GM06990 (cell line): ENCODE results near the gene SLC6A17.

Source experiments
- DNase-seq: peaks from one replicate; pipeline ENCODE4 v3.0.0-alpha.2; 2011; ENCODE audit not compliant: insufficient read length; ENCODE audit errors: extremely low read depth
- H3K27me3 ChIP-seq: replicated peaks from 2 replicates; pipeline ENCODE4 v1.6.0; 2011; ENCODE audit warnings: low read length; ENCODE audit not compliant: control insufficient read depth, insufficient read depth
- H3K36me3 ChIP-seq: 2 replicates; pipeline ENCODE4 v1.5.1; 2011; ENCODE audit warnings: low read length; ENCODE audit not compliant: control insufficient read depth, insufficient read depth
- H3K4me3 ChIP-seq: replicated peaks from 2 replicates; pipeline ENCODE4 v1.5.1; 2011; ENCODE audit warnings: low read depth, mild to moderate bottlenecking, control low read depth, low read length
- TF ChIP-seq, protein P1 (sequence below): IDR thresholded peaks from 2 replicates; pipeline ENCODE4 v1.5.1; 2011; ENCODE audit warnings: low read length, control low read depth, mild to moderate bottlenecking, inconsistent platforms; ENCODE audit not compliant: insufficient read depth, poor library complexity, severe bottlenecking

Gene SLC6A17

DNA sequence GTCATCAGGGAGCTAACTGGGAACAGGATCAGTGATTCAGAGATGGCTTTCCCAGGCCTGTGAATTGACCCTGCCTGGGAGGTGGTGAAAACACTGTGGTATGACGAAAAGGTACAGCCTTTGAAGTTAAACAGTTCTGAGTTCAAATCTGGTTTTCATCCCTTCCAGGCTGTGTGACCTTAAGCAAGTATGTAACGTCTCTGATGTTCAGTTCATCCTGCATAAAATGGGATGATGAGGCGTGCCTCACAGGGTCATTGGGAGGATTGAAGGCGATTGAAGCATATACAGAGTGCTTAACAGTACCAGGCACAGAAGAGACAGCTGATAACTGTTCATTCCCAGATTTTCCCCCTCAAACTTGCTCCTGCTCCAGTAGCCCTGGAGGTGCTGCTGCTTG lies 70.8 kb downstream of the SLC6A17 start:
- no peaks in the 10 kb centered on the region for H3K36me3 ChIP-seq
- H3K4me3 ChIP-seq: no peak overlapping the region
- DNase-seq: no peak
- H3K27me3 ChIP-seq: no peaks in the 10 kb centered on the region
- TF ChIP-seq, protein P1, sequence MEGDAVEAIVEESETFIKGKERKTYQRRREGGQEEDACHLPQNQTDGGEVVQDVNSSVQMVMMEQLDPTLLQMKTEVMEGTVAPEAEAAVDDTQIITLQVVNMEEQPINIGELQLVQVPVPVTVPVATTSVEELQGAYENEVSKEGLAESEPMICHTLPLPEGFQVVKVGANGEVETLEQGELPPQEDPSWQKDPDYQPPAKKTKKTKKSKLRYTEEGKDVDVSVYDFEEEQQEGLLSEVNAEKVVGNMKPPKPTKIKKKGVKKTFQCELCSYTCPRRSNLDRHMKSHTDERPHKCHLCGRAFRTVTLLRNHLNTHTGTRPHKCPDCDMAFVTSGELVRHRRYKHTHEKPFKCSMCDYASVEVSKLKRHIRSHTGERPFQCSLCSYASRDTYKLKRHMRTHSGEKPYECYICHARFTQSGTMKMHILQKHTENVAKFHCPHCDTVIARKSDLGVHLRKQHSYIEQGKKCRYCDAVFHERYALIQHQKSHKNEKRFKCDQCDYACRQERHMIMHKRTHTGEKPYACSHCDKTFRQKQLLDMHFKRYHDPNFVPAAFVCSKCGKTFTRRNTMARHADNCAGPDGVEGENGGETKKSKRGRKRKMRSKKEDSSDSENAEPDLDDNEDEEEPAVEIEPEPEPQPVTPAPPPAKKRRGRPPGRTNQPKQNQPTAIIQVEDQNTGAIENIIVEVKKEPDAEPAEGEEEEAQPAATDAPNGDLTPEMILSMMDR: no peak

DNA sequence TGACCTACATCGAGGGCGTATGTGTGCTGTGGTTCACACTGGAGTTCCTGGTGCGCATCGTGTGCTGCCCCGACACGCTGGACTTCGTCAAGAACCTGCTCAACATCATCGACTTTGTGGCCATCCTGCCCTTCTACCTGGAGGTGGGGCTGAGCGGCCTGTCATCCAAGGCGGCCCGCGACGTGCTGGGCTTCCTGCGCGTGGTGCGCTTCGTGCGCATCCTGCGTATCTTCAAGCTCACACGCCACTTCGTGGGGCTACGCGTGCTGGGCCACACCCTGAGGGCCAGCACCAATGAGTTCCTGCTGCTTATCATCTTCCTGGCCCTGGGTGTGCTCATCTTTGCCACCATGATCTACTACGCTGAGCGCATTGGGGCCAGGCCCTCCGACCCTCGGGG lies 72.8 kb downstream of the SLC6A17 start:
- Histone ChIP-seq H3K4me3 (no peak overlapping the region), H3K27me3 (no peaks in the 10 kb centered on the region), H3K36me3 (no peaks in the 10 kb centered on the region)
- DNase-seq: no peak
- TF ChIP-seq, protein P1: no peak

GRCh38 chr1:110223581-110223980 lies 73.3 kb downstream of the SLC6A17 start:
- DNase-seq: no peak
- H3K4me3 ChIP-seq: no peak overlapping the region
- H3K27me3 ChIP-seq: no peaks in the 10 kb centered on the region
- TF ChIP-seq, protein P1: no peak
- H3K36me3 ChIP-seq: no peaks in the 10 kb centered on the region

DNA sequence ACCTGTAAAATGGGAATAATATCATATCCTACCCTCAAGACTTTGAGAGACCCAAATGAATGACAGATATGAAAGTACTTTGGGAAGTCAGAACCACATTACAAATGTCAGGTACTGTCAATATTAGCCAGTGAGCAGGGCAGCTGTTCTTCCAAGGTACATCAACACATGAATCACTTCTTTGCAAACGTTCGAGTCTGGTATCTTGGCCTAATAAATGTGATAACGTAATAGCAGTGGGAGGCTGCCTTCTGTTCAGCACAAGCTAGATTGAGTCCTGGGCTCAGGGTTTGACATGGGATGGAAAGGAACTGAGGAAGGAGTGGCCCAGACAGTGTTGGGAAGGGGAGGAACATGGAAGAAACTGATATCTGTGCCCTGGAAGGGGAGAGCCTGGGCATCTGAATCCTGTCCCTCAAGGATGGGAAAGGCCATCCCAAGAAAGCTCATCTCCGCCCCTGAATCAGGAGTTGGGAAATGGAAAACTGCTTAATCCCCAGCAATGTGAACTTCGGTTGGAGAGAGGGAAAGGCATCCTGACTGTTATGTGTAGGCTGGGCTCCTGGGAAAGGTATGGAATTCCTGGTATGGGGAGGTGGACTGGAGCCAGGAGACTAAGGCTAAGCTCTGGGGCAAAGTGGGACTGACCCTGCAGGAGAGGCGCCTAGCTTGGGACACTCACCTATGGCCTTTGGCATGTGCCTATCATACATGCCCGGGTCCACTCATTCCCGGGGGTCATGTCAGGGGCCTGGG lies 74.1 kb downstream of the SLC6A17 start:
- no peak overlapping the region for H3K4me3 ChIP-seq
- DNase-seq: no peak
- H3K27me3 ChIP-seq: no peaks in the 10 kb centered on the region
- TF ChIP-seq, protein P1: no peak
- H3K36me3 ChIP-seq: no peaks in the 10 kb centered on the region

DNA sequence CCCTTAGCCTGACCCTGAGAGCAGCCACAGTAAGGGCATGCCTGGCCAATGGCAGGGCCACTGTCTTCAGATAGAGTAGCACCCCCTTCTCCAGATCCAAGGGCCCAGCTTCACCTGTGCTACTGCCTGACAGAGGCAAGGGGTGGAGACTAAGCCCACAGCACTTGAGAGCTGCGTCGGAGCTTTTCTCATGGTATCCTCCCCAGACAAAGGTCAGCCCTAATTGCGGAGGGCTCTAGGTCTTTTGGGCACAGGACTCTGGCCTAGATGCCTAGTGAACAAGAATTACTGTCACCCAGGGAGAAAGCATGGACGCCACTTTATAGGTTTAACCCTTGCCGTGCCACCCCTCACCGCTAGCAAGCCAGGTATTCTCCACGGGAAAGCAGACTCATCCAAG lies 74.9 kb downstream of the SLC6A17 start:
- TF ChIP-seq, protein P1: no peak
- Histone ChIP-seq H3K36me3 (no peaks in the 10 kb centered on the region), H3K4me3 (no peak overlapping the region), H3K27me3 (no peaks in the 10 kb centered on the region)
- no peak for DNase-seq
